ENCODE measurements around the gene PPIP5K1.

Gene PPIP5K1

GRCh38 chr15:43484455-43484854 lies 105.6 kb downstream of the PPIP5K1 start:
- no peak for DNase-seq

Measured in CD4-positive, alpha-beta T cell treated with Interleukin-15 for 1 hour (primary cell).